ENCODE measurements around the gene SH3PXD2A. TPM values are rescaled to one million over a fixed set of nuclear protein-coding genes. Genes with fewer than 3 reads are reported as not detected.

SH3PXD2A gene
- total RNA-seq, 2 experiments from 2014 or later, result 10.2 to 10.9 TPM

DNA sequence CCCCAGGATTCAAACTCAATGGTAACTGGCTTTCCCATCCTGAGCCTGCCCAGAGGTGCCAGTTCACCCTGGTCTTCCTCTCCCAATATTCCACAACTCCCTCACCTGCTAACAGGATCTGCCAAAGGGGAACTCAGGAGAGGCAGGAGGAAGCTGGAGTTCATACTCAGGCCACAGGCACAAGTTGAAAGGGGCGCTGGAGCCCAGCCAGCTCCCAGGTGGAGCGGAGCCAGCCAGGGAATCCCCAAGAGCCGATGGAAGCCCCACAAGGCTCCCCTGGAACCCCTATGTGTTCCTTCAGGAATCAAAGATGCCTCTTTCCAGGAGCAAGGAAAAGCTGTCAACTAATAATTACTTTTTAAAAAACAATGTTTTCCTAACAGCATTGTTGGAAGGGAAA, 63.5 kb downstream of the SH3PXD2A start:
- Mint-ChIP-seq H3K27me3 (peaks cover 5% of the 10 kb centered on the region), H3K9me3 (no peaks in the 10 kb centered on the region), H3K4me1 (peaks cover 6% of the 10 kb centered on the region), H3K27ac (no peak overlapping the region), H3K36me3 (no peaks in the 10 kb centered on the region), H3K4me3 (no peak overlapping the region)
- DNase-seq, result no peak

DNA sequence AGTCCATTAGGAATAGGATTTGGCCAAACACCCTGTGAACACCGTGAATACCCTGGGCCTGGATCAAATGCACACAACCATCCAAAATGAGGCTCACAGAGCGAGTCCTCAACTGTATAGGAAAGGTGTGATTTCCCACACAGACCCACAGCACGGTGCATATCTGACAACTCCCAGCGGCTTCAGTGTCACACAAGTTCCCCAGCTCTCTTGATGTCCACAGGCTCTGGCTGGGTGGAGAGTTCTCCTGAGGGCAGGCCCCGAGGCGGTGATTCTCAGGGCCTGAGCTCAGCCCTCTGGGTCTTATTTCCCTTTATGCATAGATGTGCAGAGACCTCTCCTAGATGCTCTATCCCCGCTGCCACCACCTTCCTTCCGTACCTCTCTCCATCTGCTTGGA, 64.1 kb downstream of the SH3PXD2A start:
- peaks cover 6% of the 10 kb centered on the region for H3K4me1 Mint-ChIP-seq
- no peak for DNase-seq
- H3K9me3 Mint-ChIP-seq, result no peaks in the 10 kb centered on the region
- peaks cover under 1% of the 10 kb centered on the region for H3K27me3 Mint-ChIP-seq
- no peaks in the 10 kb centered on the region for H3K36me3 Mint-ChIP-seq
- H3K4me3 Mint-ChIP-seq, result no peak overlapping the region
- no peak overlapping the region for H3K27ac Mint-ChIP-seq

DNA sequence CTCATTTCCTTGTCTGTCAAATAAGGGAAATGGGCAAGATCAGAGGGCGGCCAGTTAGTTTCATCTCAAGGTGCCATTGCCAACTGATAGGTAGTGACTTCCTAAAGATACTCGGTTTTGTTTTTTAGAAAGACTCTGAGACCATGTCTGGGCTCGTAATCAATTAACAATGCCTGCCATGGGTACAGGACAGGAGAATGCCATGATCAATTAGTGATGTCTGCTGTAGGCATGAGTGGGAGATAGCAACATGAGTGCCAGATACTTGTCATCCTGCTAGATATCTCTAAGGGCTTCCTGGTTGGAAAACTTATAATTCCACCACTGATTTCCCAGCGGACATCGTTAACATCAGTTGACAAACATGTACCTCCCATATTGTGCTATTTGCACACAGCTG, 64.8 kb downstream of the SH3PXD2A start:
- no peak overlapping the region for H3K4me3 Mint-ChIP-seq
- no peaks in the 10 kb centered on the region for H3K9me3 Mint-ChIP-seq
- H3K36me3 Mint-ChIP-seq, result no peaks in the 10 kb centered on the region
- H3K27ac Mint-ChIP-seq, result no peak overlapping the region
- no peak for DNase-seq
- no peaks in the 10 kb centered on the region for H3K27me3 Mint-ChIP-seq
- peaks cover 6% of the 10 kb centered on the region for H3K4me1 Mint-ChIP-seq

DNA sequence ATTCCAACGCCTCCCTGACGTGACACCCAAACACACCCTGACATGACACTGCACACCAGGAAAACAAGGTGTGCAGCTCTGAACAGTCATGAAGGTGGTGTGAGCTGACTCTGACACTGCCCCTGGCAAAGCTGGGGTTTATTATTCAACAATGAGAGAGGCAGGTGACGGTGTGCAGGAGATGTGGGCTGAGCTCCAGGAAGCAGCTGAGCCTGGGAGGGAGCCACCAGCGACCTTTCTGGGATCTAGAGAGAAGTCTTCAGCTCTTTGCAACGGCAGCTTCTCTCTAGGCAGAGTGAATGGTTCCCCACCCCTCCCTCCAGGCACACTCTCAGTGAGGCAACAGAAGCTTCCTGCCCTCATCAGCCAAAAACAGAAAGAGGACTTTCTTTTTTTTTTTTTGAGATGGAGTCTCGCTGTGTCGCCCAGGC, 65.6 kb downstream of the SH3PXD2A start:
- H3K4me3 Mint-ChIP-seq, result no peak overlapping the region
- H3K27me3 Mint-ChIP-seq, result no peaks in the 10 kb centered on the region
- DNase-seq, result no peak
- H3K36me3 Mint-ChIP-seq, result no peaks in the 10 kb centered on the region
- H3K4me1 Mint-ChIP-seq, result peaks cover 6% of the 10 kb centered on the region
- H3K9me3 Mint-ChIP-seq, result no peaks in the 10 kb centered on the region
- H3K27ac Mint-ChIP-seq, result no peak overlapping the region

DNA sequence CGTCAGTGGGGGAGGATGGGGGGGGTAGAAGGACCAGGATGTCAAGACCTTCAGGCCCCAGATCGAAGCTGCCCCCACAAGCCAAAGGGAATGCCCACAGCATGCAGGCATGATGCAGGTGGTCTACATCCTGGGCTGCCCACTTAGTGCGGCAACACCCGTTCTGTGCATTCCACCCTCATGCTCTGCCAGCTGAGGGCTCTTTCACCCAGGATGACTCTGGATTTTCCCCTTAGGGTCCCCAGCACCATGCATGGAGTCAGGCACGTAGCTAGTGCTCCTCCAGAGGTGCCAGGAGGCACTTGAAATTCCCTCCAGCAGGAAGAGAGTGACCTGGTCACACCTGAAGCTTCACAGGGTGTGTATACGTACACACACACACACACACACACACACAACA, 66.2 kb downstream of the SH3PXD2A start:
- peaks cover 6% of the 10 kb centered on the region for H3K4me1 Mint-ChIP-seq
- H3K9me3 Mint-ChIP-seq, result no peaks in the 10 kb centered on the region
- H3K27me3 Mint-ChIP-seq, result no peaks in the 10 kb centered on the region
- no peaks in the 10 kb centered on the region for H3K36me3 Mint-ChIP-seq
- H3K4me3 Mint-ChIP-seq, result no peak overlapping the region
- H3K27ac Mint-ChIP-seq, result no peak overlapping the region
- no peak for DNase-seq

DNA sequence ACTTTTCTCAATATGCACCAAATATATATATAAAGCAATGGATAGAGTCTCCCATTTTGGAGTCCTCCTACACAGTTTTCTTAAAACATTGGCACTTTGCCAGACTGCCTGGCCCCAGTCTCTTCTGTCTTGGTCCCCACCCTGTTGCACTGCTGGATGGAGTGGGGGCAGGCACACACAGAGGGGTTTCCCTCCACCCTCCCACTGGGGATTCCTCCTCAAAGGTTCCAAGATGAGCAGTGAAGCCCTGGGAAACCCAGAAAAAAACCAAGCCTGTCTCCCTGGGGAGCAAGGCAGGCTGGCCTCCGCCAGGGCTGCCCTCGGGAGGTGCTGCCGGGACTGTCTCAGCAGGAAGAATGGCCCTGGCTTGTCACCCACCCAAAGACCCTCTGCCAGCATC, 68.0 kb downstream of the SH3PXD2A start:
- peaks cover 8% of the 10 kb centered on the region for H3K27me3 Mint-ChIP-seq
- H3K4me3 Mint-ChIP-seq, result no peak overlapping the region
- no peak for DNase-seq
- no peaks in the 10 kb centered on the region for H3K9me3 Mint-ChIP-seq
- H3K27ac Mint-ChIP-seq, result no peak overlapping the region
- H3K4me1 Mint-ChIP-seq, result peaks cover 6% of the 10 kb centered on the region
- no peaks in the 10 kb centered on the region for H3K36me3 Mint-ChIP-seq

DNA sequence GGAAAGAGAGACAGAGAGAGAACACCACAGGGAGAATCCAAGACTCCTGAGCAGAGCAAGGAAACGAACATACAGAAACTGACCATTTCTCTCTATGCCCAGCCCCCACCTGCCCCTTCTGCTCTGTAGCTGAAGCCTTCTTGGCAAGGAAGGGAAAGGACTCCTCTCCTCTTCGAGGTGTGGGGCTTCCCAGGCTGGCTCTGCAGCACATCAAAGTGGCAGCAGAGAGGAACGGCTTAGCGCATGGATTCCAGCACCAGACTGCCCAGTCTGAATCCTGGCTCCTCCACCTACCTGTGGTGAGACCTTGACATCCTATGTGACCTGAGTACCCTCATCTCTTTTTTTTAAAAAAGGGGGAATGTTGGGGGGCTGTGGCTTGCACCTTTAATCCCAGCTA, 69.4 kb downstream of the SH3PXD2A start:
- Mint-ChIP-seq H3K9me3 (no peaks in the 10 kb centered on the region), H3K4me3 (no peak overlapping the region), H3K4me1 (peaks cover 9% of the 10 kb centered on the region), H3K27me3 (peaks cover 8% of the 10 kb centered on the region), H3K36me3 (no peaks in the 10 kb centered on the region), H3K27ac (no peak overlapping the region)
- DNase-seq, result no peak

DNA sequence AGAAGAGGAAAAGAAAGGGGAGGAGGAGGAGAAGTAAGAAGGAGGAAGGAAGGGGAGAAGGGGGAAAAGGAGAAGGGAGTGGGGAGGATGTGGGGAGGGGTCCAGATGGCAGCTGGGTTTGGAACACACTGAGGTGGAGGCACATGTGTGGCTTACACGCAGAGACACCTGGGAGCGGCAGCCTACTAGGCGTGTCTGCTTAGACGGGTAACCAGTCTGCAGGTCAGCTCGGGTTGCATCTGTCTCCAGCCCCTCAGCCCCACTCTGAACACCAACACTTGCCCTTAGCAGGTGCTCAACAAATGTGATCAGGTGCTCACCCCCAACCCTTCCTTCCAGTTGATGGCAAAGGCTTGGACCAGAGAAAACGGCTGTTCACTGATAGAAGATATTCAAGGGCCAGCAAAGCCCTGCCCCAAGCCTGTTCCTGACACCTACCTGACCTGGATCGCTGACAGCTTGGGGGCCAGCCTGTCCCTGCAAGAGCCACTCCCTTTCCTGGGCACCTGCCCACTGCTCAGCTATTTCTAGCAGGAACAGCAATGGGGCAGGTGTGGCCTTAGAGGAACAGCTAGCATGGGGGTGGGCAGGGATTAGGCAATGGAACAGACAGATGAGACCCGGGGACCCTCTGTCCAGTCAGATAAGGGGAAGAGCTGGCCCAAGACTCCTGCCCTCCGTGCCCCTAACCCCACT, 70.5 kb downstream of the SH3PXD2A start:
- no peaks in the 10 kb centered on the region for H3K9me3 Mint-ChIP-seq
- no peak for DNase-seq

DNA sequence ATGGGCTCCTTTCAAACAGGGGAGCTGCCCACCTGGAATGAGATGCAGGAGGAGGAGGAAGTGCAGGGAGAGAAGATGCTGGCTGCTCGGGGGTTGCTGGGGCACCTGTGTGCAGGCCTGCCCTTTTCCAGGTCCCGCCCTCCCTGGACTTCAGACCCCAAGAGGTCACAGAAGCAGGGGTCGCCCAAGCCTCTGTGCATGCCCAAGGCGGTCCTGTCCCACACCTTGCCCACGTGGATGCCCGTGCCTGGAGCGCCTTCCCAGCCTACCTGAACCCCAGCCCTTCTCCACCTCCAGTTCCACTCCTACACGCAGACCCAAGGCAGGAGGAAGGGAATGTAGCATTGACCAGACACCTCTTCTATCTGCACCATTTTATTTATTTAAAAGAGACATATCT, 71.3 kb downstream of the SH3PXD2A start:
- DNase-seq, result no peak
- Mint-ChIP-seq H3K36me3 (no peaks in the 10 kb centered on the region), H3K4me3 (no peak overlapping the region), H3K9me3 (no peaks in the 10 kb centered on the region), H3K27ac (no peak overlapping the region), H3K4me1 (peaks cover 3% of the 10 kb centered on the region), H3K27me3 (peaks cover 11% of the 10 kb centered on the region)

More for the DNA sequence above, 70.5 kb downstream of the SH3PXD2A start:
- peaks cover 8% of the 10 kb centered on the region for H3K27me3 Mint-ChIP-seq
- no peak overlapping the region for H3K4me3 Mint-ChIP-seq
- peaks cover 9% of the 10 kb centered on the region for H3K4me1 Mint-ChIP-seq
- no peaks in the 10 kb centered on the region for H3K36me3 Mint-ChIP-seq
- H3K27ac Mint-ChIP-seq, result no peak overlapping the region

DNA sequence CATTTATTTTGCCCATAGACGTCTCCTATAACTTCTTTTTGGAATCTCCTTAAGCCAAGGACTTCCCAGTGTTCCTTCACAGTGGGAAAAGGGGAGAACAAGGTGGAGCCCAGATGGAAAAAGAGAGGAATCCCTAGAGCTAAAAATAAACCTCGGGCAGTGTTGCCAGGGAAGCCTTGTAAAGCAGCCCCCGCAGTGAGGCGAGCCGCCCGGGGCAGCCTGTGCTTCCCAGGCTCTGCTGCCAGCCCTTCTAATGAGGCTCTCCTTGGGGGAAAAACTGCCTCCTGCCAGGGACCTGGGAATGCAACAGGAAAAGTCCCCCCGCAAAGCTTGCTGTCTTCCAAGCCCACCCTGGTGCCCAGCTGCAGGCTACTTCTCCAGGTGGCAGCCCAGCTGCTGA, 71.7 kb downstream of the SH3PXD2A start:
- H3K9me3 Mint-ChIP-seq, result no peaks in the 10 kb centered on the region
- no peak overlapping the region for H3K4me3 Mint-ChIP-seq
- H3K27me3 Mint-ChIP-seq, result peaks cover 11% of the 10 kb centered on the region
- no peak for DNase-seq
- H3K36me3 Mint-ChIP-seq, result no peaks in the 10 kb centered on the region
- no peak overlapping the region for H3K27ac Mint-ChIP-seq
- H3K4me1 Mint-ChIP-seq, result peaks cover 3% of the 10 kb centered on the region

DNA sequence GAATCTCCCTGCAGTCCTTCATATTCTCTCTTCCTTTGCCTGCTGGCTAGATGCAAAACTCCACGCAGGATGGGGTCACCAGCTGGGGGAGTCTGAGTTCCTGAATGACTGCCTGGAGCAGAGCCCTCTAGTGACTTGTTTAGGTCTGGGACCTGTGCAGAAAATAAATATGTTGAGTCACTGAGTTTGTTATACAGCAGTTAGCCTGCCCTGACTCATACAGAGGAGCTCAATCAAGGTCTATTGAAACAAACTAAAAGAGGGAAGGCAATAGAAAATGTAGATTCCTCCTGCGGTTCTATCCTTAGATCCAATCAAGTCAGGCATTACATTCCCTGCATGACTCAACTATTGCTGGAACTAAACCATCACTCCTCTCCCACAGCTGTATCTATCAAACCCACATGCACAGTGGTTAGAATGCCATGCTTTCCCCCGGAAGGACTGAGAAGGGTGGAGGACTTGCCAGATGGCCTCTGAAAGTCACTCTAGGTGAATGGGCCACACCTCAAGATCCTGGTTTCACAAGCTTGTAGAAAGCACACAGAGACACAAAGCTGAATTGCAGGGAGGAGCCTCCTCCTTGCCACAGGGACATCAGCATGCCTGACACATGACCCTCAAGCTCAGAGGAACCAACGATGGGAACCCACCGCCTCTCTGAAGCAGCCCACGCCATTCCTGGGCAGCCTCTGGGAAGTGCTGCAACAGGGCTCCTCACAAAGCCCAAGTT, 73.9 kb downstream of the SH3PXD2A start:
- H3K27ac Mint-ChIP-seq, result no peak overlapping the region
- no peaks in the 10 kb centered on the region for H3K9me3 Mint-ChIP-seq
- no peaks in the 10 kb centered on the region for H3K36me3 Mint-ChIP-seq
- DNase-seq, result no peak
- no peak overlapping the region for H3K4me3 Mint-ChIP-seq
- H3K4me1 Mint-ChIP-seq, result peaks cover 3% of the 10 kb centered on the region
- H3K27me3 Mint-ChIP-seq, result peaks cover 11% of the 10 kb centered on the region

DNA sequence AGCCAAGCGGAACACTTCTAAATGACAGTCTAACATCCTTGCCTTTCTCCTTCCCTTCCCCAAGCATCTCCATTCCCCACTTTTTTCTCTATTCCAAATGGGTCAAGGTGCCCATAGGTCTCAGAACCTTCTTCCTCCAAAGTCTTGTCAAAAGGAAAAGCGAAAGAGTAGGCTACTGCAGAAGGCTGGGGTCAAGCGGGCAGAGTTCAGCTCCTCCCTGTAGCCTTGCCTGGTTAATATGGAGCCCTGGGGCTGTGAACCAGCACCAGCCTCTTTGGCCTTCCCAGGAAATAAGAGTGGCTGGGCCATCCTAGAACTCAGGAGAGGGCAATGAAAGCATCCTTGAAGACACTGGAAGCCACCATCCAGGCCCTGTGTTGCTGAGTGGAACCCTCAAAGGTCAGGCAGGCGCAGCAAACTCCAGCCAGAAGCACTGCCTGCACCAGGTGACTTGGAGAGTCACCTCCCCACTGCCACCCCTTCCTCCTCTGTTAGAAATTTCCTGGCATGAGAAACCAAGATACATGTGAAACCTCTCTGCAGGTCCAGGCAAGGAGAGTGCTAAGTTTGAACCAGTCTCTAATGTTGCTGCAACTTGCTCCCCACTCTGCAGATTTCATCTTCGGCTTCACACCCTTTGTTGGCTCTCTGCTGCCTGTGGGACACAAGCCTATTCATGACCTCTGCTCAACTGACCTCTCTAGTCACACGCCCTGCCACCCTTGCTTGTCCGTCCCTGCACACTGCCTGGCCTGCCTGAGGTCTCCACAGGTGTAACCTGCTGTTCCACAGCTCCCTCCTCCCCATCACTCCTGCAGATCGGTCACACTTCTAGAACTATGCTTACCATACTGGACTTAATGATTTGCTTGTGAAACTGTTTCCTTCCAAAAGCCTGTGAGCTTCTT, 74.9 kb downstream of the SH3PXD2A start:
- peaks cover 3% of the 10 kb centered on the region for H3K4me1 Mint-ChIP-seq
- no peak for DNase-seq
- H3K4me3 Mint-ChIP-seq, result no peak overlapping the region
- no peaks in the 10 kb centered on the region for H3K36me3 Mint-ChIP-seq
- no peak overlapping the region for H3K27ac Mint-ChIP-seq
- no peaks in the 10 kb centered on the region for H3K9me3 Mint-ChIP-seq
- peaks cover 11% of the 10 kb centered on the region for H3K27me3 Mint-ChIP-seq

DNA sequence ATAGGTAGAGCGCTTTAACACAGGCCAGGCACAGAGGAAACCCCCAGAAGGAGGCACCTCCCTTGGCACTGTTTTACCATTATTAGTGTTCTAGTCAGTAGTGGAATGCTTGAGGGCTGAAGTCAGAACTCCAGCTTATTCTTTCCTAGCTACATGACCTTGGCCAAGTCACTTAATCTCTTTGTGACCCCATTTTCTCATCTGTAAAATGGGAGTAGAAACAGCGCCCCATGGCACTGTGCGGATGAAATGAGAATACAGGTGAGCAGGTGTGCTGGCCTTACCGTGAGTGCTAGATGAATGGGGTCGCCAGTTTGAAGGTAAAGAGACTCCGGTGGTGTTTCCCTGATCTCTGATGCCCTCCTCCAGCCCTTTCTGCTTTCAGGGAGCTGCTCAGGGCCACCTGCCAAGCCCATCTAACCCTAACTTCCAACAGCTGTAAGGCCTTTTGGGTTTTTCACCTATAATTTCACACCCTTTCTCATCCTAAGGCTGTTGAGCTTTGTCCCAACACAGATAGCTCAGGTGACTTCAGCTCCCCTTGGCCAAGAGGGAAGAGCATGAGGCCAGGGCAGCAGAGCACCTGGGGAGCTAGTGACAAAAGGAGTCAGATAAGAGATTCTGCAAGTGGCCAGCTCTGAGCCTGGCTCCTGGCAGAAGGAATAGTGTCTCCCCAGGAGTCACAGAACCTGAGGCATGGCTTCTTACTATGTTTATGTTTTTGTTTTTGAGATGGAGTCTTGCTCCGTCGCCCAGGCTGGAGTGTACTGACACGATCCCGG, 76.8 kb downstream of the SH3PXD2A start:
- H3K27me3 Mint-ChIP-seq, result peaks cover 11% of the 10 kb centered on the region
- no peak for DNase-seq
- no peak overlapping the region for H3K27ac Mint-ChIP-seq
- H3K4me3 Mint-ChIP-seq, result no peak overlapping the region
- H3K9me3 Mint-ChIP-seq, result no peaks in the 10 kb centered on the region
- H3K4me1 Mint-ChIP-seq, result peaks cover 3% of the 10 kb centered on the region
- H3K36me3 Mint-ChIP-seq, result no peaks in the 10 kb centered on the region

DNA sequence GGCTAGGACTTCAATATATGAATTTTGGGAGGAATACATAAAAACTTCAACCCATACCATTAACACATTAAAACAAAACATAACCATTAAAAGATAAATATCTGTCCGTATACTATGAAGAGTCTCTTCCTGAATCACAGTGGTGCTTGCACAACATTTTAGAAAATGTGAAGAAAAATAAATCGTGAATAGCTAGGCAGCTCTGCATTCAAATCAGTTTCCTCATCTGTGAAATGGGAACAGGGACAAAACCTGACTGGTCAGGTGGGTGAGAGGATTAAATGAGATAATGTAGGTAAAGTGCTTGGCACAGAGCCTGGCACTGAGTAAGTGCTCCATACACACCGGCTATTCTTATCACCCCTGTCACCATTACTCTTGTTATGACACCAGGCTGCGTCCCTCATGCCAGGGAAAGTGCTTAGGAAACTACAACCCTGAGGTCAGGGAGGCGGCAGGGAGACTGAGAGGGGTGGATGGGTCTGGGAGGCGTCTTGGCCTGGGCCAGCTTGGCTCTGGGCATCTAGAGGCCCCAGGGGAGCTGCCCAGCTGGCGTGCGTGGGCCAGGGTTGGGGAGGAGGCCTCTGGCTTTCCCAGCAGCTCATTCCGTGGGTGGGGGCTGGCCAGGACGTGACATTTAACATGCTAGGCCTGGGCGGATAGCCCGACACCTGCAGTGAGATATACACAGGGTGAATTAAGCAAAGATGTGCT, 78.3 kb downstream of the SH3PXD2A start:
- Mint-ChIP-seq H3K4me3 (no peak overlapping the region), H3K4me1 (peaks cover 9% of the 10 kb centered on the region), H3K36me3 (no peaks in the 10 kb centered on the region), H3K9me3 (no peaks in the 10 kb centered on the region), H3K27me3 (peaks cover 2% of the 10 kb centered on the region), H3K27ac (no peak overlapping the region)
- DNase-seq, result no peak
